HCT116 (cell line): ENCODE results near the gene CHAF1B. TPM values are rescaled to one million over a fixed set of nuclear protein-coding genes. Genes with fewer than 3 reads are reported as not detected.

Experiments used
- ATAC-seq: fragments of 200-7000 bp; cut with Tn5 transposase; 2 replicates; pipeline ENCODE4 v1.9.1; 2020; ENCODE audit warnings: mild to moderate bottlenecking, moderate library complexity
- BruUV-seq: library from RNA; stranded (reverse); fragments of 400-500 nt; replicated peaks from 2 replicates; lab custom pipeline; 2021; lab: Mats Ljungman, UMichigan
- CTCF ChIA-PET: fragments of 300-600 bp; sonication (Branson Sonifier 250); formaldehyde crosslinking; loops from one replicate; lab custom pipeline; 2021; ENCODE audit warnings: antibody characterized with exemption; lab: Charles Lee
- POLR2A ChIA-PET: fragments of 300-600, 350-600 bp; sonication (Branson Sonifier 250); formaldehyde crosslinking; loops from one replicate; lab custom pipeline; 2021; ENCODE audit warnings: antibody characterized with exemption; lab: Charles Lee
- RAD21 ChIA-PET, 2 experiments: fragments of 300-600 bp; sonication (Branson Sonifier 250); formaldehyde crosslinking; loops; one replicate each; lab custom pipeline; 2023; ENCODE audit warnings: low total read pairs in 2 of 2; ENCODE audit not compliant: uncharacterized antibody in 2 of 2, unreplicated experiment in 2 of 2, low non-redundant PET in 1 of 2; lab: Charles Lee
- DNase-seq: peaks from one replicate; pipeline ENCODE4 v3.0.0-alpha.2; 2010; ENCODE audit warnings: low read depth, low spot score
- H2AFZ ChIP-seq: fragments of 200-600 bp; shearing (Covaris generic), sonication (generic); 2 replicates; pipeline ENCODE4 v1.6.1; 2017; ENCODE audit warnings: low read depth, mixed run types, mixed read lengths, antibody characterized with exemption, low read length; ENCODE audit not compliant: poor library complexity, severe bottlenecking
- H3K27ac ChIP-seq: 2 replicates; pipeline ENCODE4 v1.5.1; 2012; ENCODE audit warnings: low read depth, low read length
- H3K27me3 ChIP-seq: fragments of 200-600 bp; sonication (generic); 2 replicates; pipeline ENCODE4 v1.6.1; 2016; ENCODE audit warnings: mixed run types, low read length, mixed read lengths; ENCODE audit not compliant: insufficient read depth
- H3K36me3 ChIP-seq, 2 experiments: fragments of 200-500 bp in 1 of 2; fragments of 200-600 bp in 1 of 2; sonication (Bioruptor generic) in 1 of 2; sonication (generic) in 1 of 2; 2 replicates each; pipeline versions ENCODE4 v1.5.1 to v1.6.1; 2014 to 2016; ENCODE audit warnings: low read length in 2 of 2, inconsistent platforms in 1 of 2, mixed read lengths in 1 of 2, mixed run types in 1 of 2; ENCODE audit not compliant: insufficient read depth in 2 of 2, control insufficient read depth in 1 of 2
- H3K4me1 ChIP-seq, 2 experiments: fragments of 200-600 bp in 1 of 2; sonication (generic) in 1 of 2; 2 replicates each; pipeline versions ENCODE4 v1.5.1 to v1.6.1; 2012 to 2017; ENCODE audit warnings: low read length in 2 of 2, inconsistent platforms in 1 of 2, mild to moderate bottlenecking in 1 of 2, mixed read lengths in 1 of 2, mixed run types in 1 of 2, moderate library complexity in 1 of 2; ENCODE audit not compliant: insufficient read depth in 2 of 2, control insufficient read depth in 1 of 2
- H3K4me2 ChIP-seq: fragments of 200-600 bp; sonication (generic); 2 replicates; pipeline ENCODE4 v1.6.1; 2017; ENCODE audit warnings: mixed run types, low read length, mixed read lengths
- H3K4me3 ChIP-seq, 2 experiments: fragments of 200-600 bp in 1 of 2; sonication (generic) in 1 of 2; replicated peaks in 1 of 2; 2 replicates each; pipeline ENCODE4 v1.5.1; 2011 to 2016; ENCODE audit warnings: low read length in 2 of 2, control low read depth in 1 of 2, low read depth in 1 of 2, mild to moderate bottlenecking in 1 of 2, mixed read lengths in 1 of 2, mixed run types in 1 of 2
- H3K79me2 ChIP-seq: fragments of 200-600 bp; sonication (generic); 2 replicates; pipeline ENCODE4 v1.6.1; 2017; ENCODE audit warnings: mild to moderate bottlenecking, mixed run types, low read length, moderate library complexity, mixed read lengths; ENCODE audit not compliant: insufficient read depth
- H3K9ac ChIP-seq: fragments of 200-600 bp; sonication (generic); 2 replicates; pipeline ENCODE4 v1.6.1; 2016; ENCODE audit warnings: low read length, mixed read lengths
- H3K9me2 ChIP-seq: fragments of 200-600 bp; sonication (generic), shearing (Covaris generic); 2 replicates; pipeline ENCODE4 v1.6.1; 2017; ENCODE audit warnings: mixed run types, mild to moderate bottlenecking, moderate library complexity; ENCODE audit not compliant: insufficient read depth
- H3K9me3 ChIP-seq, 2 experiments: fragments of 200-500 bp in 1 of 2; fragments of 200-600 bp in 1 of 2; sonication (Bioruptor generic) in 1 of 2; sonication (generic) in 1 of 2; 2 replicates each; pipeline ENCODE4 v1.6.1; 2014 to 2017; ENCODE audit warnings: low read length in 2 of 2, mixed read lengths in 2 of 2, inconsistent platforms in 1 of 2, low read depth in 1 of 2, mild to moderate bottlenecking in 1 of 2, mixed run types in 1 of 2, moderate library complexity in 1 of 2; ENCODE audit not compliant: control insufficient read depth in 1 of 2, insufficient read depth in 1 of 2
- H4K20me1 ChIP-seq: fragments of 200-600 bp; sonication (generic), shearing (Covaris generic); 2 replicates; pipeline ENCODE4 v1.6.1; 2017; ENCODE audit warnings: mixed run types, mild to moderate bottlenecking, moderate library complexity; ENCODE audit not compliant: insufficient read depth
- CBX3 ChIP-seq: IDR thresholded peaks from 2 replicates; pipeline ENCODE4 v1.6.1; 2012; ENCODE audit warnings: low read depth
- CEBPB ChIP-seq: IDR thresholded peaks from 2 replicates; pipeline ENCODE4 v1.6.1; 2012; ENCODE audit warnings: low read depth
- CTCF ChIP-seq, 3 experiments: fragments of 200-600 bp in 1 of 3; sonication (generic) in 1 of 3; IDR thresholded peaks in 2 of 3; conservative IDR thresholded peaks in 1 of 3; 2 replicates each; pipeline ENCODE4 v1.5.1; 2012 to 2017; ENCODE audit warnings: low read depth in 2 of 3, low read length in 2 of 3, antibody characterized with exemption in 1 of 3, borderline replicate concordance in 1 of 3, control low read depth in 1 of 3, mild to moderate bottlenecking in 1 of 3, mixed read lengths in 1 of 3, mixed run types in 1 of 3, moderate library complexity in 1 of 3; ENCODE audit not compliant: insufficient read depth in 1 of 3
- EZH2phosphoT487 ChIP-seq: fragments of 200-600 bp; IDR thresholded peaks from 2 replicates; pipeline ENCODE4 v1.6.1; 2018; ENCODE audit warnings: antibody characterized with exemption, borderline replicate concordance
- JUND ChIP-seq: IDR thresholded peaks from 2 replicates; pipeline ENCODE4 v1.6.1; 2012
- POLR2AphosphoS5 ChIP-seq: IDR thresholded peaks from 2 replicates; pipeline ENCODE4 v1.6.1; 2011; ENCODE audit warnings: mild to moderate bottlenecking, low read depth, low read length, moderate library complexity
- RAD21 ChIP-seq: IDR thresholded peaks from 2 replicates; pipeline ENCODE4 v1.6.1; 2012; ENCODE audit warnings: low read depth, mild to moderate bottlenecking
- SRF ChIP-seq: IDR thresholded peaks from 2 replicates; pipeline ENCODE4 v1.6.1; 2012; ENCODE audit warnings: low read depth
- TCF7L2 ChIP-seq: IDR thresholded peaks from 2 replicates; pipeline ENCODE4 v1.7.0; 2011; ENCODE audit warnings: borderline replicate concordance, inconsistent platforms; ENCODE audit not compliant: insufficient read depth, insufficient read length; ENCODE audit errors: extremely low read depth
- YY1 ChIP-seq: IDR thresholded peaks from 2 replicates; pipeline ENCODE4 v1.6.1; 2011; ENCODE audit warnings: low read length, low read depth, moderate library complexity, mild to moderate bottlenecking; ENCODE audit not compliant: insufficient replicate concordance; ENCODE audit errors: extremely low read depth
- ZFX ChIP-seq: fragments of 450-650 bp; IDR thresholded peaks from 2 replicates; pipeline ENCODE4 v1.6.1; 2017
- ZNF274 ChIP-seq: fragments of 200-500 bp; sonication (Bioruptor generic); IDR thresholded peaks from 2 replicates; pipeline ENCODE4 v1.6.1; 2014; ENCODE audit warnings: mild to moderate bottlenecking, low read depth, low read length, inconsistent platforms
- intact Hi-C: fragments of 100-400 bp; cut with micrococcal nuclease; formaldehyde crosslinking; loops from 2 replicates; pipeline ENCODE4 v1.10.0; 2022
- total RNA-seq: library from RNA; stranded (reverse); gene quantifications from one replicate; pipeline ENCODE4 v1.2.1, GENCODE V29; 2021; ENCODE audit not compliant: unreplicated experiment
- TF ChIP-seq, protein P1 (sequence below): IDR thresholded peaks from 2 replicates; pipeline ENCODE4 v1.6.1; 2012
- TF ChIP-seq, protein P2 (sequence below): IDR thresholded peaks from 2 replicates; pipeline ENCODE4 v1.6.1; 2011; ENCODE audit warnings: mild to moderate bottlenecking, low read length, moderate library complexity; ENCODE audit not compliant: insufficient replicate concordance; ENCODE audit errors: extremely low read depth

The CHAF1B gene
- total RNA-seq, 1 experiment from 2014 or later = 26.1 TPM

- ATAC-seq = no peak
- POLR2A ChIA-PET = no interaction called here
- no peaks in the 10 kb centered on the region for H3K9me2 ChIP-seq
Measured at GRCh38 chr21:36465478-36465877, 80.3 kb downstream of the CHAF1B start.

More at GRCh38 chr21:36465478-36465877, 80.3 kb downstream of the CHAF1B start:
- intact Hi-C loops = no loop called here
- H4K20me1 ChIP-seq = no peaks in the 10 kb centered on the region
- no peak overlapping the region for H3K27ac ChIP-seq
- no peak overlapping the region for H3K4me3 ChIP-seq
- no peaks in the 10 kb centered on the region; the same call in 1 of the 2 replicates for H3K27me3 ChIP-seq
- no peak overlapping the region for H3K9ac ChIP-seq
- RAD21 ChIA-PET = no interaction called here
- no peak overlapping the region for H2AFZ ChIP-seq
- H3K79me2 ChIP-seq = no peaks in the 10 kb centered on the region
- no peaks in the 10 kb centered on the region for H3K4me1 ChIP-seq
- H3K9me3 ChIP-seq = no peaks in the 10 kb centered on the region
- H3K4me2 ChIP-seq = no peak overlapping the region
- CTCF ChIA-PET = no interaction called here
- no peak for DNase-seq
- no TSS peak for BruUV-seq
- H3K36me3 ChIP-seq = no peaks in the 10 kb centered on the region
- no peak for TF ChIP-seq SRF
- TF ChIP-seq CEBPB = no peak
- TF ChIP-seq EZH2phosphoT487 = no peak
- TF ChIP-seq JUND = no peak
- no peak for TF ChIP-seq ZFX
- no peak for TF ChIP-seq TCF7L2
- no peak for TF ChIP-seq ZNF274
- TF ChIP-seq CBX3 = no peak
- TF ChIP-seq, protein P1, sequence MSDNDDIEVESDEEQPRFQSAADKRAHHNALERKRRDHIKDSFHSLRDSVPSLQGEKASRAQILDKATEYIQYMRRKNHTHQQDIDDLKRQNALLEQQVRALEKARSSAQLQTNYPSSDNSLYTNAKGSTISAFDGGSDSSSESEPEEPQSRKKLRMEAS = no peak
- TF ChIP-seq, protein P2, sequence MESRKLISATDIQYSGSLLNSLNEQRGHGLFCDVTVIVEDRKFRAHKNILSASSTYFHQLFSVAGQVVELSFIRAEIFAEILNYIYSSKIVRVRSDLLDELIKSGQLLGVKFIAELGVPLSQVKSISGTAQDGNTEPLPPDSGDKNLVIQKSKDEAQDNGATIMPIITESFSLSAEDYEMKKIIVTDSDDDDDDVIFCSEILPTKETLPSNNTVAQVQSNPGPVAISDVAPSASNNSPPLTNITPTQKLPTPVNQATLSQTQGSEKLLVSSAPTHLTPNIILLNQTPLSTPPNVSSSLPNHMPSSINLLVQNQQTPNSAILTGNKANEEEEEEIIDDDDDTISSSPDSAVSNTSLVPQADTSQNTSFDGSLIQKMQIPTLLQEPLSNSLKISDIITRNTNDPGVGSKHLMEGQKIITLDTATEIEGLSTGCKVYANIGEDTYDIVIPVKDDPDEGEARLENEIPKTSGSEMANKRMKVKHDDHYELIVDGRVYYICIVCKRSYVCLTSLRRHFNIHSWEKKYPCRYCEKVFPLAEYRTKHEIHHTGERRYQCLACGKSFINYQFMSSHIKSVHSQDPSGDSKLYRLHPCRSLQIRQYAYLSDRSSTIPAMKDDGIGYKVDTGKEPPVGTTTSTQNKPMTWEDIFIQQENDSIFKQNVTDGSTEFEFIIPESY = no peak
- TF ChIP-seq RAD21 = no peak
- no peak for TF ChIP-seq POLR2AphosphoS5
- no peak for TF ChIP-seq YY1
- no peak for TF ChIP-seq CTCF (IDR thresholded peaks at IDR 0.05 in 2 of 3, conservative IDR thresholded peaks at IDR 0.05 in 1 of 3; ENCODE audit: borderline replicate concordance in 1 of 3, insufficient read depth in 1 of 3, low read depth in 2 of 3, low read length in 2 of 3)
- TF ChIP-seq, all 23 proteins: peak for 0
